A549 (cell line): Measurements from ENCODE around the gene NHLRC1. TPM values are rescaled to one million over a fixed set of nuclear protein-coding genes. Genes with fewer than 3 reads are reported as not detected.

Source experiments
- ATAC-seq, 2 experiments: fragments of 200-7000 bp in 1 of 2; fragments of >200 bp in 1 of 2; cut with Nextera tagmentation in 1 of 2; cut with Tn5 transposase in 1 of 2; 3 replicates each; pipeline versions ENCODE4 v1.8.0 to v1.9.1; 2018 to 2020; ENCODE audit warnings: mild to moderate bottlenecking in 1 of 2, moderate library complexity in 1 of 2
- CTCF ChIA-PET: fragments of 300-600 bp; sonication (Branson Sonifier 250); formaldehyde crosslinking; extraction: SDS; loops from one replicate; lab custom pipeline; 2021; ENCODE audit warnings: antibody characterized with exemption, inconsistent platforms; lab: Yijun Ruan, JAX
- POLR2A ChIA-PET: fragments of 350-600 bp; formaldehyde crosslinking; extraction: SDS; loops from one replicate; lab custom pipeline; 2021; ENCODE audit warnings: antibody characterized with exemption, inconsistent platforms; lab: Yijun Ruan, JAX
- DNase-seq, 2 experiments: peaks; one replicate each; pipeline versions ENCODE4 v3.0.0 to v3.0.0-alpha.2; 2011 to 2016; ENCODE audit warnings: low read depth in 1 of 2, low spot score in 1 of 2
- FAIRE-seq: peaks from 2 replicates; lab custom pipeline; 2011; peaks lifted over from hg19 to GRCh38; lab: Jason Lieb, UNC
- H3K27ac ChIP-seq, 2 experiments: fragments of >200 bp; sonication (Bioruptor Twin); formaldehyde crosslinking; 3 replicates each; pipeline ENCODE4 v1.5.1; 2016 to 2017
- H3K4me1 ChIP-seq: fragments of >200 bp; sonication (Bioruptor Twin); formaldehyde crosslinking; 3 replicates; pipeline ENCODE4 v1.6.1; 2016
- H3K4me2 ChIP-seq: fragments of >200 bp; sonication (Bioruptor Twin); formaldehyde crosslinking; 3 replicates; pipeline ENCODE4 v1.6.1; 2016
- H3K4me3 ChIP-seq: fragments of >200 bp; sonication (Bioruptor Twin); formaldehyde crosslinking; 3 replicates; pipeline ENCODE4 v1.5.1; 2016
- H3K9me3 ChIP-seq: fragments of >200 bp; sonication (Bioruptor Twin); formaldehyde crosslinking; 3 replicates; pipeline ENCODE4 v1.6.1; 2016
- BCL3 ChIP-seq: fragments of >200 bp; sonication (Bioruptor Twin); formaldehyde crosslinking; IDR thresholded peaks from 3 replicates; pipeline ENCODE4 v1.6.1; 2016
- BHLHE40 ChIP-seq: IDR thresholded peaks from 2 replicates; pipeline ENCODE4 v1.6.1; 2012; ENCODE audit warnings: low read depth, low read length, inconsistent platforms
- CEBPB ChIP-seq, 2 experiments: fragments of >200 bp in 1 of 2; sonication (Bioruptor Twin) in 1 of 2; formaldehyde crosslinking in 1 of 2; IDR thresholded peaks; 2 replicates each; pipeline ENCODE4 v1.6.1; 2012 to 2016
- EHF ChIP-seq: fragments of 250-450 bp; sonication (Bioruptor Pico); IDR thresholded peaks from 2 replicates; pipeline ENCODE4 v1.5.0; 2020; ENCODE audit warnings: mild to moderate bottlenecking
- FOSB ChIP-seq: fragments of 250-450 bp; sonication (Bioruptor Pico); IDR thresholded peaks from 2 replicates; pipeline ENCODE4 v1.5.0; 2020; ENCODE audit warnings: mild to moderate bottlenecking, moderate library complexity
- FOSL2 ChIP-seq, 2 experiments: fragments of 450-650 bp in 1 of 2; fragments of >200 bp in 1 of 2; sonication (Bioruptor Twin) in 1 of 2; formaldehyde crosslinking; IDR thresholded peaks; 2 replicates each; pipeline versions ENCODE4 v1.5.0 to v1.6.1; 2016 to 2020; ENCODE audit warnings: mild to moderate bottlenecking in 1 of 2, moderate library complexity in 1 of 2
- FOXS1 ChIP-seq: fragments of 250-450 bp; sonication (Bioruptor Pico); IDR thresholded peaks from 2 replicates; pipeline ENCODE4 v1.5.0; 2020; ENCODE audit warnings: mild to moderate bottlenecking, moderate library complexity
- HDAC2 ChIP-seq: fragments of 200-600 bp; sonication (generic); IDR thresholded peaks from 2 replicates; pipeline ENCODE4 v1.6.1; 2016
- HOXA7 ChIP-seq: fragments of 250-450 bp; sonication (Bioruptor Pico); IDR thresholded peaks from 2 replicates; pipeline ENCODE4 v1.5.0; 2020; ENCODE audit warnings: mild to moderate bottlenecking, moderate library complexity
- HOXB13 ChIP-seq: fragments of 250-450 bp; sonication (Bioruptor Pico); IDR thresholded peaks from 2 replicates; pipeline ENCODE4 v1.5.0; 2020; ENCODE audit warnings: low read depth, mild to moderate bottlenecking, moderate library complexity
- JUN ChIP-seq, 2 experiments: fragments of >200 bp; sonication (Bioruptor Twin); formaldehyde crosslinking; IDR thresholded peaks; 2 replicates in 1 of 2; 3 replicates in 1 of 2; pipeline ENCODE4 v1.6.1; 2016 to 2017
- KDM1A ChIP-seq: fragments of 200-600 bp; sonication (generic); IDR thresholded peaks from 2 replicates; pipeline ENCODE4 v1.6.1; 2016; ENCODE audit warnings: low read depth, mild to moderate bottlenecking
- KDM5A ChIP-seq: fragments of 200-600 bp; sonication (generic); IDR thresholded peaks from 2 replicates; pipeline ENCODE4 v1.6.1; 2016; ENCODE audit warnings: antibody characterized with exemption, mild to moderate bottlenecking
- MAX ChIP-seq: IDR thresholded peaks from 2 replicates; pipeline ENCODE4 v1.6.1; 2012
- MYC ChIP-seq: IDR thresholded peaks from 2 replicates; pipeline ENCODE4 v1.6.1; 2012; ENCODE audit warnings: mild to moderate bottlenecking, inconsistent platforms, low read length, improper control_type of control experiment, borderline replicate concordance
- NR3C1 ChIP-seq: fragments of >200 bp; sonication (Bioruptor Twin); formaldehyde crosslinking; IDR thresholded peaks from 3 replicates; pipeline ENCODE4 v1.6.1; 2017
- PBX3 ChIP-seq: IDR thresholded peaks from 2 replicates; pipeline ENCODE4 v1.6.1; 2012
- POLR2A ChIP-seq: IDR thresholded peaks from 2 replicates; pipeline ENCODE4 v1.6.1; 2012; ENCODE audit warnings: mild to moderate bottlenecking, low read length
- RAD21 ChIP-seq, 2 experiments: fragments of >200 bp in 1 of 2; sonication (Bioruptor Twin) in 1 of 2; formaldehyde crosslinking in 1 of 2; IDR thresholded peaks in 1 of 2; conservative IDR thresholded peaks in 1 of 2; 2 replicates in 1 of 2; 3 replicates in 1 of 2; pipeline ENCODE4 v1.6.1; 2012 to 2018; ENCODE audit warnings: inconsistent platforms in 1 of 2
- RARB ChIP-seq: fragments of 250-450 bp; sonication (Bioruptor Pico); IDR thresholded peaks from 2 replicates; pipeline ENCODE4 v1.8.0; 2021; ENCODE audit warnings: mild to moderate bottlenecking, moderate library complexity
- RCOR1 ChIP-seq: fragments of 150-350 bp; IDR thresholded peaks from 2 replicates; pipeline ENCODE4 v1.6.1; 2014; ENCODE audit warnings: antibody characterized with exemption, low read length, low read depth
- ZC3H11A ChIP-seq: fragments of 450-650 bp; IDR thresholded peaks from 2 replicates; pipeline ENCODE4 v1.6.1; 2014; ENCODE audit warnings: antibody characterized with exemption, mild to moderate bottlenecking
- ZSCAN20 ChIP-seq: fragments of 250-450 bp; sonication (Bioruptor Pico); IDR thresholded peaks from 2 replicates; pipeline ENCODE4 v1.8.0; 2022; ENCODE audit warnings: mild to moderate bottlenecking, moderate library complexity
- WGBS: methylation state at CpG from one replicate; pipeline ENCODE4 v1.1.6; 2017; ENCODE audit errors: missing lambda C conversion rate; 5-methylcytosine and 5-hydroxymethylcytosine counted together
- polyA plus RNA-seq, 4 experiments: library from polyadenylated mRNA; depleted of rRNA in 3 of 4; stranded (reverse); fragments of >200 nt; fragmentation: RNase III in 1 of 4; extraction: RNeasy Plus Mini Kit Qiagen cat#74134 plus additional on column Dnase treatment in 1 of 4; gene quantifications; 2 replicates in 3 of 4; 3 replicates in 1 of 4; pipeline ENCODE4 v1.2.3, GENCODE V29; 2011 to 2017
- TF ChIP-seq, protein P1 (sequence below): fragments of 450-650 bp; IDR thresholded peaks from 2 replicates; pipeline ENCODE4 v1.6.1; 2014; ENCODE audit warnings: antibody characterized with exemption
- TF ChIP-seq, protein P2 (sequence below): fragments of >200 bp; sonication (Bioruptor Twin); formaldehyde crosslinking; IDR thresholded peaks from 3 replicates; pipeline ENCODE4 v1.5.1; 2016

The NHLRC1 gene
- polyA plus RNA-seq, 2 of the 4 experiments (the other 2 are of a cell fraction) = 1.7 to 3.1 TPM

GRCh38 chr6:18142591-18142861 lies 20.0 kb upstream of the NHLRC1 start:
- ChIA-PET CTCF (no interaction called here), POLR2A (no interaction called here)
- no peak for DNase-seq
- no peak for ATAC-seq
- Histone ChIP-seq H3K4me3 (no peak overlapping the region), H3K4me2 (no peak overlapping the region), H3K4me1 (peaks cover 5% of the 10 kb centered on the region; the same call in 2 of the 3 replicates), H3K27ac (no peak overlapping the region), H3K9me3 (no peaks in the 10 kb centered on the region)
- 95% methylated on average over 3 of the region's 3 CpGs for WGBS
- no peak for FAIRE-seq
- no peak for TF ChIP-seq EHF (CRISPR knock-in tag)
- no peak for TF ChIP-seq RCOR1
- no peak for TF ChIP-seq ZSCAN20
- TF ChIP-seq ZC3H11A = no peak
- no peak for TF ChIP-seq NR3C1
- TF ChIP-seq KDM1A = no peak
- TF ChIP-seq JUN (IDR thresholded peaks at IDR 0.05) = no peak
- TF ChIP-seq MYC = no peak
- no peak for TF ChIP-seq FOXS1
- no peak for TF ChIP-seq PBX3
- no peak for TF ChIP-seq BHLHE40
- TF ChIP-seq MAX = no peak

GRCh38 chr6:18141805-18142590 lies 19.5 kb upstream of the NHLRC1 start:
- Histone ChIP-seq H3K4me1 (no peaks in the 10 kb centered on the region; the same call in 2 of the 3 replicates), H3K27ac (no peak overlapping the region), H3K9me3 (no peaks in the 10 kb centered on the region), H3K4me3 (no peak overlapping the region), H3K4me2 (no peak overlapping the region)
- DNase-seq (no peak), ATAC-seq (no peak), FAIRE-seq (no peak)
- TF ChIP-seq KDM5A (no peak), JUN (IDR thresholded peaks at IDR 0.05) (no peak), POLR2A (no peak), PBX3 (no peak), BCL3 (no peak), CEBPB (IDR thresholded peaks at IDR 0.05) (no peak), HOXB13 (no peak), HOXA7 (CRISPR knock-in tag) (no peak), FOSB (CRISPR knock-in tag) (no peak), MAX (no peak), RAD21 (conservative IDR thresholded peaks at IDR 0.05 in 1 of 2, IDR thresholded peaks at IDR 0.05 in 1 of 2) (no peak), RARB (no peak), KDM1A (no peak), HDAC2 (no peak), FOSL2 (IDR thresholded peaks at IDR 0.05) (no peak), FOSL2 (CRISPR knock-in tag; IDR thresholded peaks at IDR 0.05) (no peak)
- TF ChIP-seq, protein P1, sequence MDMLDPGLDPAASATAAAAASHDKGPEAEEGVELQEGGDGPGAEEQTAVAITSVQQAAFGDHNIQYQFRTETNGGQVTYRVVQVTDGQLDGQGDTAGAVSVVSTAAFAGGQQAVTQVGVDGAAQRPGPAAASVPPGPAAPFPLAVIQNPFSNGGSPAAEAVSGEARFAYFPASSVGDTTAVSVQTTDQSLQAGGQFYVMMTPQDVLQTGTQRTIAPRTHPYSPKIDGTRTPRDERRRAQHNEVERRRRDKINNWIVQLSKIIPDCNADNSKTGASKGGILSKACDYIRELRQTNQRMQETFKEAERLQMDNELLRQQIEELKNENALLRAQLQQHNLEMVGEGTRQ = no peak
- TF ChIP-seq, protein P2, sequence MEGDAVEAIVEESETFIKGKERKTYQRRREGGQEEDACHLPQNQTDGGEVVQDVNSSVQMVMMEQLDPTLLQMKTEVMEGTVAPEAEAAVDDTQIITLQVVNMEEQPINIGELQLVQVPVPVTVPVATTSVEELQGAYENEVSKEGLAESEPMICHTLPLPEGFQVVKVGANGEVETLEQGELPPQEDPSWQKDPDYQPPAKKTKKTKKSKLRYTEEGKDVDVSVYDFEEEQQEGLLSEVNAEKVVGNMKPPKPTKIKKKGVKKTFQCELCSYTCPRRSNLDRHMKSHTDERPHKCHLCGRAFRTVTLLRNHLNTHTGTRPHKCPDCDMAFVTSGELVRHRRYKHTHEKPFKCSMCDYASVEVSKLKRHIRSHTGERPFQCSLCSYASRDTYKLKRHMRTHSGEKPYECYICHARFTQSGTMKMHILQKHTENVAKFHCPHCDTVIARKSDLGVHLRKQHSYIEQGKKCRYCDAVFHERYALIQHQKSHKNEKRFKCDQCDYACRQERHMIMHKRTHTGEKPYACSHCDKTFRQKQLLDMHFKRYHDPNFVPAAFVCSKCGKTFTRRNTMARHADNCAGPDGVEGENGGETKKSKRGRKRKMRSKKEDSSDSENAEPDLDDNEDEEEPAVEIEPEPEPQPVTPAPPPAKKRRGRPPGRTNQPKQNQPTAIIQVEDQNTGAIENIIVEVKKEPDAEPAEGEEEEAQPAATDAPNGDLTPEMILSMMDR = no peak
- CTCF ChIA-PET = no interaction called here
- POLR2A ChIA-PET = no interaction called here
- WGBS = 80% methylated on average over 13 of the region's 13 CpGs
